HG03095 (cell line): Measurements from ENCODE around the gene FGF2.
A peak's percentile ranks its signal among the peaks of the same experiment; 100 is the strongest.
"Not testable (repeated sequence)": the region's sequence is repeated elsewhere in the genome, so short reads cannot be mapped to it uniquely, and the experiment has no call there.

Experiments used
- ATAC-seq: cut with Tn5 transposase; IDR thresholded peaks from one replicate; pipeline ENCODE4 v1.9.1; 2021; ENCODE audit warnings: moderate library complexity; ENCODE audit not compliant: unreplicated experiment

The FGF2 gene

DNA sequence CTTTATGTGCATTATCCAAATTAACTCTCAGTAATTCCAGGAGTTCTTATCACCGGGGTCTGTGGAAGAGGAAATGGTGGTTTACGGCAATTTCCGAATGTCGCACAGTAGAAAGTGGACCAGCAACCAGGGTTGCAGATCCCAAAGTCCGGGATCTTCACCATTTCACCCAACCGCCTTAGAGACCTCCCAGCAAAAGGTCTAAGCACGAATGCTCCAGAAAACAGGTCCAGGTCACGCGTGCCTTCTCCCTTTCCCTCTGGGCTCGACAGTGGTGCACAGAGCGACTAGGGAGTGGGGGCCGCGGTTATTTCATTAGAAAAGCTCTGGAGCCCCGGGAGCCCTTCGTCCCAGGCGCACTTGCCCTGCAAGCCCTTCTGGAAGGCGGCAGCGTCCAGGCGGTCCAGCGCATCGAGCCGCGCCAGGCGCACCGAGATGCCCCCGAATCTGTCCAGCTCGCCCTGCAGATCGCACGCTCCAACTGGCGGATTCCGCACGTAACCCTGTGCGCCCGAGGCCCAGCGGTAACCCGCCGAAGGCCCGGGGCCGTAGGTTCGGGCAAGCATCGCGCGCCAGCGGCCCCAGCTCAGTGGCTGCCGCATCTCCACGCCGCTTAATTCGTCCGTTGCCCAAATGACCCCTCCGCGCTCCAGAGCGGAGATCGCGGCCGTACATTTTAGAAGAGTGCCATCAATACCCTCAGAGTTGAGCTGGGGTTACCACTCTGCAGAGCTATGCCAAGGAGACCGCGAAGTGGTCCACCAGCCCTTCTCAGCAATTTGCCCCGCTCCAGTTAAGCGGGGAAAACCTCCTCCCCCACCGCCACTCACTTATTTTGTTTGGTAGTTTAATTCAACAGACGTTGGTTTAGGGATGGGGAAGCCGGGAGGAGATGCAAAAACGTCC, 95.6 kb downstream of the FGF2 start, which contains the start of gene NUDT6:
Gene NUDT6 (minus strand): TSS at position 627 of the 906 bp plus-strand sequence. CDS start 25 bp downstream, at position 602.
- peak; percentile 64 for ATAC-seq

DNA sequence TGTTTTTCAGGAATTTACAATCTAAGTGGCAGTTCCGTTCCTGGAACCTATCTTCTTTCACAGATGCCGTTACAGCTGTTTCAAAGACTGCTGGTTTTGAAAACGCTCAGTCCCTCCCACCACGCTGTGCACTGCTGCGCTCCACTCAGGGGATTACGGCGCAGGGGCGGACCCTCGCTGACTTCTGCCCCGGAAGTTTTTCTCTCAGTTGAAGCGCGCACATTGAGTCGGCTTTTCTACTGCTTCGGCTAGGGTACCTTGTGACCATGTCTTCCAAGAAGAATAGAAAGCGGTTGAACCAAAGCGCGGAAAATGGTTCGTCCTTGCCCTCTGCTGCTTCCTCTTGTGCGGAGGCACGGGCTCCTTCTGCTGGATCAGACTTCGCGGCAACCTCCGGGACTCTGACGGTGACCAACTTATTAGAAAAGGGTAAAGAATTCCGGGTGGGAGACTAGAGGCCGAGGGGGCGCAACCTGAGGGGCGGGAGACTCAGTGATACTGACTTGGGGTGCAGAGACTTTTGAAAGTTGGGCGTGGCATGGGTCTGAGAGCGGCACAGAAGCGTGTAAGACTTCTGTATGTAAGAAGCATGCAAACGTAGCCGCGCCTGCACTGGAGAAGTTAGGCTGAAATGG, 96.4 kb downstream of the FGF2 start:
- ATAC-seq = peak; percentile 96

- no peak for ATAC-seq
Observed at GRCh38 chr4:122928930-122929329, 102.3 kb downstream of the FGF2 start.

DNA sequence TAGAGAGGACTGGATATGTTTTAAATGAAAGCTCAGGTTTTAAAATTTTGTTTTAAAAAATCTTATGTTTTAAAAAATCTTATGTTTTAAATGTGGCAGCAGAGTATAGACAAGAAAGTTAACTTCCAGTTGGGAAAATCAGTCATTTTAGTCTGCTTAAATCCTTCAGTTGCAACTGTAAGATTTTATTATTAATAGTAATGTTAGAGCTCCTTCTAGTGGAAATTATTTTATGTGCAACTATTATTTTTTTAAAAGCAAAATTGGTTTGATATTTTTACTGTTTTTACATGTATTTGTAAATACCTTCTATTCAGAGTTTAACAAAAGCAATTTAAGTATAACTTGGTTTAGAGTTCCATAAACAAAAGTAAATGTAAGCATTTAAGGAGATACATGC, 104.2 kb downstream of the FGF2 start:
- ATAC-seq = no peak

DNA sequence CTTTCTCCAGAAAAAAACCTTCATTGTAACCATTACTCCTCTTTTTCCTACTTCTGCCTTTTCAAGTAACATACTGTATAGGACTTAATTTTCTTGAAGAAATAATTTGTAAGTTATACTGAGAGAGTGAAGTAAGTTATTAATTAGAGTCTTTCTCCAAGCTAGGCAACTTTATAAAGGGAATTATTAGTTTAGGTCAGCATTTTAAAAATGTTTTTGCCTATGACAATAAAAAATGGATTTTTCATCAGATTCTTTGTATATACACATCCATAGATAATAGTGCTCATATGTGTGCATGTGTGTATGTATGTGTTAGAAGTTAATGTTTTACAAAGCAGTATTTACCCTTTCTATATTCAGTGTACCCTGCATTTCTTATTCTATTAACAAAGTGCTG, 106.1 kb downstream of the FGF2 start:
- ATAC-seq = no peak

GRCh38 chr4:122945136-122945535, 118.5 kb downstream of the FGF2 start:
- ATAC-seq = not testable (repeated sequence)

GRCh38 chr4:122946142-122946541, 119.5 kb downstream of the FGF2 start:
- ATAC-seq = no peak
